GM12874 (cell line): ENCODE measurements around the gene GGNBP2.
A peak's percentile ranks its signal among the peaks of the same experiment; 100 is the strongest.

Experiments
- CTCF ChIP-seq: IDR thresholded peaks from 2 replicates; pipeline ENCODE4 v1.5.1; 2011; ENCODE audit warnings: low read depth, mild to moderate bottlenecking, control low read depth, low read length, moderate library complexity; ENCODE audit not compliant: insufficient read depth

GGNBP2 gene

GRCh38 chr17:36617773-36618172, 73.1 kb downstream of the GGNBP2 start:
- no peak for TF ChIP-seq CTCF

DNA sequence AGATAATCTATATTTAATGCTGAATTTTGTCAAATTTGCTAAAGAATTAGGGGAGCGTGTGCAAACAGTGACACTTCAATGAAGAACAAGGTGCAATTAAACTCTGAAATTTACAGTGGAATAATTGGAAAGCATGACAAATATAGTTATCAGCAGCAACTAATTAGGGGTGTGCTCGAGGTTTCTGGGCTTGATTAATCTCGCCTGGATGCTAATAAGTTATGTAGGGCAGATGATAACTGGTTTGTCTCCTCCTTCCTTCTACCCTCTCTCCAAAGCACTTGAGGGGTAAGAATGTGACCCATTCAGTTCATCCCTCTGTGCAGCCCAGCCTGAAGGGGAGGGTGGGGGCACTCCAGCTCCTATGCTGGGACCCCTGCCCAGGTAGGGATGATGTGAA, 78.6 kb downstream of the GGNBP2 start:
- TF ChIP-seq CTCF, result no peak

GRCh38 chr17:36625188-36625587, 80.5 kb downstream of the GGNBP2 start:
- TF ChIP-seq CTCF, result no peak

GRCh38 chr17:36627101-36627500, 82.4 kb downstream of the GGNBP2 start:
- TF ChIP-seq CTCF, result no peak

DNA sequence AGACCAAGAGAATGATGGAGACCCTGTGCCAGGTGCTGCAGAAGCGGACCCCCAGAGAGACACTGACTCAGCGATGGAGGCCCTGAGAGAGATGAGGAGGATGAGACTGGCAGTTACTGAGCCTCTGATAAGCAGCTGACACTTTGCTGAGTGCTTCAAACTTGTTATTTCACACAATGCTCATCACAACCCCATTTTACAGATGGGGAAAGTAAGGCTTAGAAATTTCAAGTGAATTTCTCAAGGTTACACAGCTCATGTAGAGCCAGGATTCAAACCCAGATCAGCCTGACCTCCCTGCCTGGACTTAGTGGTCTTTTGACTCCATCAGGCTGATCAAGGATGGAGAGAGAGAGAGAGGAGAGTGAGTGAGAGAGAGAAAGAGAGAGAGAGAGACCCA, 83.9 kb downstream of the GGNBP2 start:
- TF ChIP-seq CTCF, result no peak

- TF ChIP-seq CTCF, result peak; percentile 99
Observed at GRCh38 chr17:36629252-36629847, 84.6 kb downstream of the GGNBP2 start.

DNA sequence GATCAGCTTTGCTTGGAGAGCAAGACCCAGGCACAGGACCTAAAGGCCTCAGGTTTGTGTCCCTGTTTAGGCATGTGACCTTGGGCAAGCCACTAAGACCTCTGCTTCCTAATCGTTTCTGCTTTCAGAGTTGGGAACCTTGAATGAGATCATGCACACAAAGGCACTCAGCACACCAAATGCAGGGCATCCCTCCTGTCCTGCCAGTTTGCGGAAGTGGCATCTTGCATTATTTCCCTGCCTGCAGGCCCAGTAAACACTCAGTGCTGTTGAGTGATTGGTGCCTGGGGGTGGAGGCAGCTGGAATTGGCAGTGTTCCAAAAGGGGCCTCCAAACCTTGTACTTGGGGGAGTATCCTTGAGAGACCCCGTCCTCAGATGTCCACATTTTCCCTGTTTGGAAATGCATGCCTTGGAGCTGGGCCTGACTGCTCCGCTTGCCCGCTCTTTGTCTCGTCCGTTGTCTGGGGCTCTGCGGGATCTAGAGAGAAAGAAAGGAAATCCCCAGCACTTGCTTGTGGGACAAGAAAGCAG, 85.3 kb downstream of the GGNBP2 start:
- TF ChIP-seq CTCF, result no peak
